Muscle of arm (tissue), 12 donors: ENCODE data around the gene E4F1. TPM values are rescaled to one million over a fixed set of nuclear protein-coding genes. Genes with fewer than 3 reads are reported as not detected.

Experiments used
- DNase-seq: peaks from one replicate; pipeline ENCODE4 v3.0.0-alpha.2; 2013
- polyA plus RNA-seq, 12 donors: library from polyadenylated mRNA; unstranded; fragments of 120-200 nt; gene quantifications; one replicate each; pipeline ENCODE4 v1.2.1, GENCODE V29; 2013; ENCODE audit not compliant: insufficient read length in 12 of 12

The E4F1 gene
- polyA plus RNA-seq, 12 donors, result 9.7 to 19.9 (median 11.6) TPM; not detected in 1

GRCh38 chr16:2273484-2273883 is 50.1 kb downstream of the E4F1 start:
- DNase-seq, result no peak

GRCh38 chr16:2273931-2274330 is 50.5 kb downstream of the E4F1 start:
- no peak for DNase-seq

GRCh38 chr16:2275476-2276367 is 52.3 kb downstream of the E4F1 start:
- no peak for DNase-seq

GRCh38 chr16:2276368-2277195 is 53.2 kb downstream of the E4F1 start:
- DNase-seq, result no peak

GRCh38 chr16:2277466-2278271 is 54.3 kb downstream of the E4F1 start:
- no peak for DNase-seq

GRCh38 chr16:2278272-2278608 is 54.8 kb downstream of the E4F1 start:
- DNase-seq, result no peak

GRCh38 chr16:2278956-2279800 is 55.8 kb downstream of the E4F1 start:
- DNase-seq, result no peak

GRCh38 chr16:2280461-2280860 is 57.1 kb downstream of the E4F1 start:
- no peak for DNase-seq

- no peak for DNase-seq
These were observed 57.7 kb downstream of the E4F1 start for GRCh38 chr16:2280981-2281542.

- DNase-seq, result no peak
These were observed 58.9 kb downstream of the E4F1 start for GRCh38 chr16:2282262-2282661.

GRCh38 chr16:2282866-2283555 is 59.6 kb downstream of the E4F1 start:
- DNase-seq, result no peak

- no peak for DNase-seq
These were observed 60.8 kb downstream of the E4F1 start for GRCh38 chr16:2284001-2284770.

- DNase-seq, result no peak
These were observed 61.6 kb downstream of the E4F1 start for GRCh38 chr16:2284797-2285576.

Other genes starting within 250 kb of the E4F1 start
- 1 to 10 TPM in 3 of 12 donors, under 1 TPM in 6, not detected in 3; 0.38 to 1.4 (median 0.74) TPM for gene NOXO1, start 242.1 kb upstream of the E4F1 start, polyA plus RNA-seq
- gene GFER, start 239.4 kb upstream of the E4F1 start, polyA plus RNA-seq, result 10 to 100 TPM in 11 of 12 donors, not detected in 1; 10.9 to 40.2 (median 15.1) TPM
- gene SYNGR3, start 233.6 kb upstream of the E4F1 start, polyA plus RNA-seq, result 1 to 10 TPM in 4 of 12 donors, under 1 TPM in 6, not detected in 2; 0.25 to 1.5 (median 0.86) TPM
- 10 to 100 TPM in 11 of 12 donors, not detected in 1; 13.6 to 32.2 (median 18.6) TPM for gene ZNF598, start 213.8 kb upstream of the E4F1 start, polyA plus RNA-seq
- gene NPW, start 203.8 kb upstream of the E4F1 start, polyA plus RNA-seq, result 1 to 10 TPM in 8 of 12 donors, under 1 TPM in 2, not detected in 2; 0.56 to 3.1 (median 1.5) TPM
- gene NHERF2, start 196.7 kb upstream of the E4F1 start, polyA plus RNA-seq, result 10 to 100 TPM in 11 of 12 donors, not detected in 1; 26.8 to 55.1 (median 36.1) TPM
- gene NTHL1, start 175.8 kb upstream of the E4F1 start, polyA plus RNA-seq, result 10 to 100 TPM in 7 of 12 donors, 1 to 10 TPM in 4, not detected in 1; 8.4 to 35.5 (median 10.6) TPM
- gene TSC2, start 175.6 kb upstream of the E4F1 start, polyA plus RNA-seq, result 1,000 to 10,000 TPM in 1 of 12 donors, 100 to 1,000 TPM in 1, 10 to 100 TPM in 10; 62.0 to 1,357 (median 75.2) TPM
- 100 to 1,000 TPM in 7 of 12 donors, 10 to 100 TPM in 4, not detected in 1; 85.8 to 199 (median 121) TPM for gene PKD1, start 87.7 kb upstream of the E4F1 start, polyA plus RNA-seq
- 1 to 10 TPM in 3 of 12 donors, under 1 TPM in 7, not detected in 2; 0.27 to 1.9 (median 0.78) TPM for gene RAB26, start 75.0 kb upstream of the E4F1 start, polyA plus RNA-seq
- gene TRAF7, start 67.8 kb upstream of the E4F1 start, polyA plus RNA-seq, result 10 to 100 TPM in 11 of 12 donors, not detected in 1; 28.9 to 60.7 (median 45.0) TPM
- gene CASKIN1, start 27.0 kb upstream of the E4F1 start, polyA plus RNA-seq, result 1 to 10 TPM in 10 of 12 donors, not detected in 2; 1.3 to 4.1 (median 2.1) TPM
- 10 to 100 TPM in 11 of 12 donors, not detected in 1; 26.6 to 47.2 (median 30.3) TPM for gene MLST8, start 18.1 kb upstream of the E4F1 start, polyA plus RNA-seq
- gene BRICD5, start 12.7 kb upstream of the E4F1 start, polyA plus RNA-seq, result 10 to 100 TPM in 1 of 12 donors, 1 to 10 TPM in 10, not detected in 1; 3.2 to 14.8 (median 5.2) TPM
- 10 to 100 TPM in 10 of 12 donors, 1 to 10 TPM in 1, not detected in 1; 8.8 to 25.3 (median 12.4) TPM for gene PGP, start 8.8 kb upstream of the E4F1 start, polyA plus RNA-seq
- under 1 TPM in 10 of 12 donors, not detected in 2; 0.47 to 1.00 (median 0.72) TPM for gene DNASE1L2, start 12.9 kb downstream of the E4F1 start, polyA plus RNA-seq
- gene ECI1, start 28.0 kb downstream of the E4F1 start, polyA plus RNA-seq, result 10 to 100 TPM in 11 of 12 donors, not detected in 1; 27.7 to 56.2 (median 43.9) TPM
- gene RNPS1, start 44.5 kb downstream of the E4F1 start, polyA plus RNA-seq, result 100 to 1,000 TPM in 11 of 12 donors, not detected in 1; 151 to 206 (median 167) TPM
- gene ABCA3, start 117.1 kb downstream of the E4F1 start, polyA plus RNA-seq, result 10 to 100 TPM in 11 of 12 donors, not detected in 1; 12.3 to 24.2 (median 14.4) TPM
- gene CCNF, start 205.9 kb downstream of the E4F1 start, polyA plus RNA-seq, result 1 to 10 TPM in 11 of 12 donors, not detected in 1; 3.3 to 9.5 (median 6.5) TPM
- gene TEDC2, start 236.5 kb downstream of the E4F1 start, polyA plus RNA-seq, result 1 to 10 TPM in 11 of 12 donors, not detected in 1; 3.2 to 8.4 (median 4.3) TPM
- 1 to 10 TPM in 11 of 12 donors, not detected in 1; 1.2 to 5.6 (median 2.2) TPM for gene NTN3, start 247.7 kb downstream of the E4F1 start, polyA plus RNA-seq